ENCODE data around the gene TMEM235. TPM values are rescaled to one million over a fixed set of nuclear protein-coding genes. Genes with fewer than 3 reads are reported as not detected.

Gene TMEM235
- total RNA-seq (2022; extraction: Qiagen RNA extraction; ENCODE audit: low read depth): not detected in 5 replicates

GRCh38 chr17:78230996-78231935 lies at the start of gene TMEM235:
TMEM235 (plus strand) TSS chr17:78231631; CDS start chr17:78232024, 393 bp downstream.

GRCh38 chr17:78186692-78187595 lies 44.5 kb upstream of the TMEM235 start, which contains the start of the genes AFMID and TK1:
AFMID (plus strand) TSS chr17:78187362; CDS start chr17:78187371, 9 bp downstream.
TK1 (minus strand) TSS chr17:78187052; CDS start chr17:78186994, 58 bp downstream.

GRCh38 chr17:78214016-78214705 lies 17.3 kb upstream of the TMEM235 start, which contains the start of gene BIRC5:
BIRC5 (plus strand) TSS chr17:78214253; CDS start chr17:78214317, 64 bp downstream.

Other genes starting within 250 kb of the TMEM235 start
- gene TMC6, start 102.9 kb upstream of the TMEM235 start, total RNA-seq (2022; extraction: Qiagen RNA extraction; ENCODE audit: low read depth): 5.1 to 16.8 TPM (median 12.6 TPM) in 5 replicates
- gene TMC8, start 100.9 kb upstream of the TMEM235 start, total RNA-seq (2022; extraction: Qiagen RNA extraction; ENCODE audit: low read depth): 0.18 to 1.2 TPM (median 0.26 TPM) in 5 replicates
- not detected in 5 replicates for gene C17orf99, start 85.2 kb upstream of the TMEM235 start, total RNA-seq (2022; extraction: Qiagen RNA extraction; ENCODE audit: low read depth)
- 103 to 201 TPM (median 187 TPM) in 5 replicates for gene SYNGR2, start 63.0 kb upstream of the TMEM235 start, total RNA-seq (2022; extraction: Qiagen RNA extraction; ENCODE audit: low read depth)
- gene TK1, start 44.6 kb upstream of the TMEM235 start, total RNA-seq (2022; extraction: Qiagen RNA extraction; ENCODE audit: low read depth): 220 to 241 TPM (median 230 TPM) in 5 replicates
- gene AFMID, start 44.3 kb upstream of the TMEM235 start, total RNA-seq (2022; extraction: Qiagen RNA extraction; ENCODE audit: low read depth): 38.2 to 46.2 TPM (median 41.3 TPM) in 5 replicates
- 93.1 to 109 TPM (median 98.8 TPM) in 5 replicates for gene BIRC5, start 17.4 kb upstream of the TMEM235 start, total RNA-seq (2022; extraction: Qiagen RNA extraction; ENCODE audit: low read depth)
- gene SOCS3, start 128.4 kb downstream of the TMEM235 start, total RNA-seq (2022; extraction: Qiagen RNA extraction; ENCODE audit: low read depth): 28.2 to 46.7 TPM (median 41.0 TPM) in 5 replicates
- gene PGS1, start 147.0 kb downstream of the TMEM235 start, total RNA-seq (2022; extraction: Qiagen RNA extraction; ENCODE audit: low read depth): 15.1 to 29.9 TPM (median 28.6 TPM) in 5 replicates